ENCODE measurements around the gene ROBO2. TPM values are rescaled to one million over a fixed set of nuclear protein-coding genes. Genes with fewer than 3 reads are reported as not detected.

Gene ROBO2
- total and polyA plus RNA-seq, 10 of the 15 experiments (the other 5 are each of a cell fraction or from before 2014, with no cell fraction given): 0.22 to 2.5 (median 0.81) TPM

GRCh38 chr3:77427528-77427927 lies 387.6 kb downstream of the ROBO2 start (continued):
- no peak for TF ChIP-seq BCLAF1 (IDR thresholded peaks at IDR 0.05)
- TF ChIP-seq IKZF1 (conservative IDR thresholded peaks at IDR 0.05): no peak
- TF ChIP-seq RELB (IDR thresholded peaks at IDR 0.05; ENCODE audit: low read depth): no peak

- no peak overlapping the region for H3K9ac ChIP-seq (ENCODE audit: control insufficient read depth, insufficient read depth, low read length)
- H3K9me3 ChIP-seq (replicated peaks; ENCODE audit: control insufficient read depth, insufficient read depth, low read length): no peaks in the 10 kb centered on the region
- SMC1A ChIA-PET (ENCODE audit: uncharacterized antibody, unreplicated experiment): no interaction called here
- POLR2A ChIA-PET: no interaction called here
- H4K20me1 ChIP-seq (ENCODE audit: control insufficient read depth, insufficient read depth): no peaks in the 10 kb centered on the region
- H3K27ac ChIP-seq (ENCODE audit: control insufficient read depth, insufficient read depth): no peak overlapping the region
- TF ChIP-seq STAT1 (conservative IDR thresholded peaks at IDR 0.05) (no peak), NRF1 (conservative IDR thresholded peaks at IDR 0.05; ENCODE audit: low read depth, low read length) (no peak), ZZZ3 (IDR thresholded peaks at IDR 0.05; ENCODE audit: control insufficient read depth, insufficient read length, low read depth) (no peak), BACH1 (IDR thresholded peaks at IDR 0.05; ENCODE audit: borderline replicate concordance) (no peak), E4F1 (IDR thresholded peaks at IDR 0.05; ENCODE audit: borderline replicate concordance, partially characterized antibody) (no peak), CHD4 (IDR thresholded peaks at IDR 0.05) (no peak), REST (IDR thresholded peaks at IDR 0.05; ENCODE audit: low read depth, low read length) (no peak), LARP7 (IDR thresholded peaks at IDR 0.05) (no peak)
- no peak overlapping the region for H3K4me3 ChIP-seq
- no peaks in the 10 kb centered on the region for H3K36me3 ChIP-seq (ENCODE audit: control insufficient read depth in 2 of 2, insufficient read depth in 2 of 2, low read length in 1 of 2)
- no peak overlapping the region for H2AFZ ChIP-seq (ENCODE audit: control insufficient read depth, low read depth, low read length)
- no peaks in the 10 kb centered on the region for H3K27me3 ChIP-seq (replicated peaks in 1 of 2; ENCODE audit: control insufficient read depth in 2 of 2, insufficient read depth in 2 of 2, low read length in 1 of 2)
- no peaks in the 10 kb centered on the region for H3K4me1 ChIP-seq (ENCODE audit: control insufficient read depth, insufficient read depth, low read length)
- RAD21 ChIA-PET (ENCODE audit: unreplicated experiment): no interaction called here
- FAIRE-seq (no peak), DNase-seq (ENCODE audit: low read depth, low spot score) (no peak), ATAC-seq (no peak)
- in situ Hi-C loops (cut with MboI) (no loop called here), intact Hi-C loops (cut with micrococcal nuclease; ENCODE audit: unreplicated experiment) (no loop called here)
- CTCF ChIA-PET: no interaction called here
- H3K79me2 ChIP-seq (ENCODE audit: control insufficient read depth, insufficient read depth, low read length): no peaks in the 10 kb centered on the region
- H3K4me2 ChIP-seq (ENCODE audit: control insufficient read depth, insufficient read depth): no peak overlapping the region
- BruUV-seq (replicated peaks): no TSS peak
Observed at GRCh38 chr3:77436908-77437307, 397.0 kb downstream of the ROBO2 start.

Data from GM12878 (cell line).